DLD1 (cell line): ENCODE data around the gene SRPK1.
"Not testable (repeated sequence)": the region's sequence is repeated elsewhere in the genome, so short reads cannot be mapped to it uniquely, and the experiment has no call there.

Experiments
- in situ Hi-C: cut with HindIII; loops from 2 replicates; pipeline ENCODE4 v1.10.0; 2017; ENCODE audit warnings: low sequenced_read_pairs

SRPK1 gene

DNA sequence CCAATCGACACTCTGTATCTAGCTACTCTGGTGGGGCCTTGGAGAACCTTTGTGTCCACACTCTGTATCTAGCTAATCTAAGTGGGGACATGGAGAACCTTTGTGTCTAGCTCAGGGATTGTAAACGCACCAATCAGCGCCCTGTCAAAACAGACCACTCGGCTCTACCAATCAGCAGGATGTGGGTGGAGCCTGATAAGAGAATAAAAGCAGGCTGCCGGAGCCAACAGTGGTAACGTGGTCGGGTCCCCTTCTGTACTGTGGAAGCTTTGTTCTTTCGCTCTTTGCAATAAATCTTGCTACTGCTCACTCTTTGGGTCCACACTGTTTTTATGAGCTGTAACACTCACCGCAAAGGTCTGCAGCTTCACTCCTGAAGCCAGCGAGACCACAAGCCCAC is 11.0 kb upstream of the SRPK1 start:
- in situ Hi-C loops = not testable (repeated sequence)

DNA sequence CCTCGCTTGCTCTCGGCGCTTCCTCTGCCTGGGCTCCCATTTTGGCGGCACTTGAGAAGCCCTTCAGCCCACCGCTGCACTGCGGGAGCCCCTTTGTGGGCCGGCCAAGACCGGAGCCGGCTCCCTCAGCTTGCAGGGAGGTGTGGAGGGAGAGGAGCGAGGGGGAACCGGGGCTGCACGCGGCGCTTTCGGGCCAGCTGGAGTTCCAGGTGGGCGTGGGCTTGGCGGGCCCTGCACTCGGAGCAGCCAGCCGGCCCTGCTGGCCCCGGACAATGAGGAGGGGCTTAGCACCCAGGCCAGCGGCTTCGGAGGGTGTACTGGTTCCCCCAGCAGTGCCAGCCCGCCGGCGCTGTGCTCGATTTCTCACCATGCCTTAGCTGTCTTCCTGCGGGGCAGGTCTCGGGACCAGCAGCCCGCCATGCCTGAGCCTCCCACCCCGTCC is 10.2 kb upstream of the SRPK1 start:
- in situ Hi-C loops = no loop called here

GRCh38 chr6:35929601-35930000 is 8.7 kb upstream of the SRPK1 start:
- in situ Hi-C loops = no loop called here

DNA sequence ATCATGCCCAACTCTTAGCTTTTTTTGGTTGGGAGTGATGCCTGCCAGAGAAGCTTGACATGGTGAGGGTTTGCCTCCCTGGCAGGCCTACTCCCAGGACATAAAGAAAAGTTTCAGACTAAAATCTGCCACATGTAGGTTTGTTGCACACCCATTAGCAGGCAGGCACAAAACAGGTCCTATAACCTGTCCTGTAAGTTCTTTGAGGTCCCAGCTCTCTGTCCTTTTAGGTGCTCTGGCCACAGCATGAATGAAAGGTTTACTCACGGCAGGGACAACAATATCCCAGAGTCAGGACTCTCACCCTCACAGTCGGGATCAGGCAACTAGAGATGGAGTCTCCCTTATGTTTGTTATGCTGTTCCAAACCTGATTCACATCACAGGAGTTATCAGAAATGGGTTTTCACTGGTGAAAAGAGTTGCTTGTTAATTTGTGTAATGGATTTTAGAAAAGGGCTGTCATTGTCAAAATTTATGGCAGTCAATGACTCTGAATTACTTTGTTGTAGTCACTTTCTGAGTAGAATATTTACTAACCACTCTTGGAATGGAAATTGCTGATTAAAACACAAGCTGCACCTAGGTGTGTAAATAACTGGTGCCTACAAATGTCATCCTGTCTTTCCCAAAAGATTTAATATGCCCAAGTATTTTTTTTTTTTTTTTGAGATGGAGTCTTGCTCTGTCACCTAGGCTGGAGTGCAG is 5.8 kb upstream of the SRPK1 start:
- in situ Hi-C loops = no loop called here

- in situ Hi-C loops = no loop called here
Observed at GRCh38 chr6:35925961-35926360, 5.1 kb upstream of the SRPK1 start.

- in situ Hi-C loops = no loop called here
Observed at GRCh38 chr6:35924146-35924545, 3.2 kb upstream of the SRPK1 start.

DNA sequence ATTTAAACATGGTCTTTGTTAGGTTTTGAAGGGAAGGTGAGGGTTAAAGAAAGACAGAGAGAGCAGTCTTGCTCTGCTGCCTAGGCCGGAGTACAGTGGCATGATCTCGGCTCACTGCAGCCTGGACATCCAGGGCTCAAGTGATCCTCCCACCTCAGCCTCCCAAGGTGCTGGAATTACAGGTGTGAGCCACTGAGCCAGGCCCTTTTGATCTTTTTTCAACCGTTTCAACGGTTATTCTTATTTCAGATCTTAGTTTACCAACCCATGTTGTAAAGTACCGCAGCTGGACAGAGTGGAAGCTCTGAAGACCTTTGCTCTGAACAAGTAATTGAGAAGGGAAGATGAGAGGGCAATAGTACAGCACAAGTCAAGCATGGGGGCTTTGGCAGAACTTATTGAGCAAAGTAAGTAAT is 1.2 kb upstream of the SRPK1 start:
- in situ Hi-C loops = no loop called here

GRCh38 chr6:35919827-35920751 is 809 bp downstream of the SRPK1 start:
- in situ Hi-C loops = no loop called here

GRCh38 chr6:35919085-35919826 is 1.6 kb downstream of the SRPK1 start:
- in situ Hi-C loops = no loop called here

DNA sequence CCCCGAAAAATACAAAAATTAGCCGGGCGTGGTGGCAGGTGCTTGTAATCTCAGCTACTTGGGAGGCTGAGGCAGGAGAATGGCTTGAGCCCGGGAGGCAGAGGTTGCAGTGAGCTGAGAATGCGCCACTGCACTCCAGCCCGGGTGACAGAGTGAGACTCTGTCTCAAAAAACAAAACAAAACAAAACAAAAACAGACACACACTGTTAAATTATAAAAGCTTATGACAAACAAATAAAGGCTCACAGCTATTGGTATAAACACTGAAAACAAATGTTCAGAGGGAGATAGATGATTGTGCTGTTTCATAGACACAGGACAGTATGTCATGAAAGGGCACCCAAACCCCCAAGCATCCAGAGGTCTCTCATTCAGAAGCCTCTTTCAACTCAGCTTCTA is 4.0 kb downstream of the SRPK1 start:
- in situ Hi-C loops = not testable (repeated sequence)

DNA sequence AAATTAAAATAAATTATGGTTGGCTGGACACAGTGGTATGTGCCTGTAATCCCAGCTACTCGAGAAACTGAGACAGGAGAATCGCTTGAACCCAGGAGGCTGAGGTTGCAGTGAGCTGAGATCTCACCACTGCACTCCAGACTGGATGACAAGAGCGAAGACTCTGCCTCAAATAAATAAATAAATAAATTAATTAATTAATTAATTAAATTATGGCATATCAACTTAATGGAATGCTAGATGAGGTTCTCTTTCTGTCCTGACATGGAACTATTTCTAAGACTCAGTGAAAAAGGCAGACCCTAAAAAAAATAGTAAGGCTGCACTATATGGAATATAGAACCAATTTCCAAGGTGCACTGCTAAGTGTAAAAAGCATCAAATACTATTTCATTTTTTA is 4.8 kb downstream of the SRPK1 start:
- in situ Hi-C loops = no loop called here

DNA sequence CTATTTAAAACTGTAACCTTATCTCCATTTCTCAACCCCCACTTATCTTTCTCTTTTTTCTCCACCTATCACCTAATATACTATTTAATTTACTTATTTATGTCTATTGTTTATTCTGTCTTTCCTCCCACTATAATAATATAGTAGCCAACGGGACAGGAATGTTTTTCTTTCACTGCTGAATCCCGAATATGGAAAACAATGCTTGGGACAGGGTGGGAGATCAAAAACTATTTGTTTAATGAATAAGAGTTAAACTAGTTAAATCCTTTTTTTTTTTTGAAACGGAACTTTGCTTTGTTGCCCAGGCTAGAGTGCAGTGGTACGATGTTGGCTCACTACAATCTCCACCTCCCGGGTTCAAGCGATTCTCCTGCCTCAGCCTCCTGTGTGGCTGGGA is 6.4 kb downstream of the SRPK1 start:
- in situ Hi-C loops = no loop called here

DNA sequence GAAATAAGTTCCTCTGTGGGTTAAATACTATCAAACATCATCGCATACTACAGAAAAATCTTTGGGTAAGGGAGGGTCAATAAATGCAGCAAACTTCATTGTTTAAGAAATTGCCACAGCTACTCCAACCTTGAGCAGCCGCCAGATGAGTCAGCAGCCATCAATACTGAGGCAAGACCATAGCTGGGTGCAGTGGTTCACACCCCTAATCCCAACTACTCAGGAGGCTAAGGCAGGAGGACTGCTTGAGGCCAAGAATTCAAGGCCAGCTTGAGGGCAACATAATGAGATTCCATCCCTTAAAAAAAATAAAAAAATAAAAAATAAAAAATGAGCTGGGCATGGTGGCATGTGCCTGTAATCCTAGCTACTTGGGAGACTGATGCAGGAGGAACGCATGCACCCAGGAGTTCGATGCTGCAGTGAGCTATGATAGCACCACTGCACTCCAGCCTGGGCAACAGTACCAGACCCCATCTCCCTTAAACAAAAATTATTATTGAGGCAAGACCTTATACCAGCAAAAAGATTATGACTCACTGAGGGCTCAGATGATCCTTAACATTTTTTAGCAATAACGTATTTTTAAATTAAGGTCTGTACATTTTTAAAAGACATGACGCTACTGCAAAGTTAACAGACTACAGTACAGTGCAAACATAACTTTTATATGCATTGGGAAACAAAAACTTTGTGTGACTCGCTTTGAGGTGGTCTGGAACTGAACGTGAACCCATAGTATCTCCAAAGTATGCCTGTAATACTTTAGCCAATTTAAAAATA is 8.8 kb downstream of the SRPK1 start:
- in situ Hi-C loops = no loop called here

DNA sequence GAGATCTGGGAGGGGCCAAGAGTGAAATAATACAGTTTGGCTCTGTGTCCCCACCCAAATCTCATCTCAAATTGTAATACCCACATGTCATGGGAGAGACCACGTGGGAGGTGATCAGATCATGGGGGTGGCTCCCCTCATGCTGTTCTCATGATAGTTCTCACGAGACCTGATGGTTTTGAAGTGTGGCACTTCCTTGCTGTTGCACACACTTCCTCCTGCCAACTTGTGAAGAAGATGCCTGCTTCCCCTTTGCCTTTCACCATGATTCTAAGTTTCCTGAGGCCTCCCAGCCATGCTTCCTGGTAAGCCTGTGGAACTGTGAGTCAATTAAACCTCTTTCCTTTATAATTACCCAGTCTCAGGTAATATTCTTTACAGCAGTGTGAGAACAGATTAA is 11.3 kb downstream of the SRPK1 start:
- in situ Hi-C loops = not testable (repeated sequence)

DNA sequence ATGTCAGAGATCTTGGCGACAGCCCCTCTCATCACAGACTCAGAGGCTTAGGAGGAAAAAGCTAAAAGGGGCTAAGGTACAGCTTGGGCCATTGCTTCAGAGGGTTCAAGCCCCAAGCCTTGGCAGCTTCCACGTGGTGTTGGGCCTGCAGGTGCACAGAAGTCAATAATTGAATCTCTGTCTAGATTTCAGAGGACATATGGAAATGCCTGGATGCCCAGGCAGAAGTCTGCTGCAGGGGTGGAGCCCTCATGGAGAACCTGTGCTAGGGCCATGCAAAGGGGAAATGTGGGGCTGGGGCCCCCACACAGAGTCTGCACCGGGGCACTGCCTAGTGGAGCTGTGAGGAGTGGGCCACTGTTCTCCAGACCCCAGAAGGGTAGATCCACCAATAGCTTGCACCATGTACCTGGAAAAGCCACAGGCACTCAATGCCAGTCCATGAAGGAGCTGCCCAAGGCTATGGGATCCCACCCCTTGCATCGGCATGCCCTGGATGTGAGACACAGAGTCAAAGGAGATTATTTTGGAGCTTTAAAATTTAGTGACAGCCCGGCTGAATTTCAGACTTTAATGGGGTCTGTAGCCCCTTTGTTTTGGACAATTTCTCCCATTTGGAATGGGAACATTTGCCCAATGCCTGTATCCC is 12.0 kb downstream of the SRPK1 start:
- in situ Hi-C loops = not testable (repeated sequence)

- in situ Hi-C loops = no loop called here
Observed at GRCh38 chr6:35907750-35908149, 13.1 kb downstream of the SRPK1 start.

GRCh38 chr6:35906499-35906846 is 14.4 kb downstream of the SRPK1 start:
- in situ Hi-C loops = no loop called here

- in situ Hi-C loops = no loop called here
Observed at GRCh38 chr6:35905841-35906498, 14.9 kb downstream of the SRPK1 start.

GRCh38 chr6:35905141-35905785 is 15.6 kb downstream of the SRPK1 start:
- in situ Hi-C loops = no loop called here
